22Rv1 (cell line): ENCODE data around the gene BMF.

ENCODE experiments used
- CTCF ChIP-seq: fragments of 450-650 bp; IDR thresholded peaks from 2 replicates; pipeline ENCODE4 v1.5.1; 2017; ENCODE audit warnings: mild to moderate bottlenecking
- ZFX ChIP-seq: fragments of 450-650 bp; IDR thresholded peaks from 2 replicates; pipeline ENCODE4 v1.6.1; 2017; ENCODE audit warnings: antibody characterized with exemption, borderline replicate concordance

- TF ChIP-seq CTCF: no peak
- no peak for TF ChIP-seq ZFX
These were observed 4.1 kb upstream of the BMF start for GRCh38 chr15:40112789-40113188.
